ENCODE results near the gene PBLD.

DNA sequence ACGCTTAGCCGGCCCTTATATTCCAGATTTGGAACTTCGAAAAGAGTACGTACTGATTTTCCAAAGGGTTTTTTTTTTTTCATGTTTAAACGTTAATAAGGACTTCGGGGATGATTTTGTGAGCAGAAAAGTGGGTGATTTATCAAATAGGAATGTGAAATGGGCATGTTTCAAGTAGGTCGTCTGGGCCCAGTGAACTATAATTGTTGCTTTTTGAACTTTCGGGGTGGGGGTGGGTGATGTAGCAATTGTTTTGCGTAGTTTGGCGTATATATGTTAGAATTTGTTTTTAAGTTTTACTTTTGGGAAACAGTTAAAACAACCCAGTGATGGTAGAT, 299 bp upstream of the PBLD start:
- TF ChIP-seq, protein P1, sequence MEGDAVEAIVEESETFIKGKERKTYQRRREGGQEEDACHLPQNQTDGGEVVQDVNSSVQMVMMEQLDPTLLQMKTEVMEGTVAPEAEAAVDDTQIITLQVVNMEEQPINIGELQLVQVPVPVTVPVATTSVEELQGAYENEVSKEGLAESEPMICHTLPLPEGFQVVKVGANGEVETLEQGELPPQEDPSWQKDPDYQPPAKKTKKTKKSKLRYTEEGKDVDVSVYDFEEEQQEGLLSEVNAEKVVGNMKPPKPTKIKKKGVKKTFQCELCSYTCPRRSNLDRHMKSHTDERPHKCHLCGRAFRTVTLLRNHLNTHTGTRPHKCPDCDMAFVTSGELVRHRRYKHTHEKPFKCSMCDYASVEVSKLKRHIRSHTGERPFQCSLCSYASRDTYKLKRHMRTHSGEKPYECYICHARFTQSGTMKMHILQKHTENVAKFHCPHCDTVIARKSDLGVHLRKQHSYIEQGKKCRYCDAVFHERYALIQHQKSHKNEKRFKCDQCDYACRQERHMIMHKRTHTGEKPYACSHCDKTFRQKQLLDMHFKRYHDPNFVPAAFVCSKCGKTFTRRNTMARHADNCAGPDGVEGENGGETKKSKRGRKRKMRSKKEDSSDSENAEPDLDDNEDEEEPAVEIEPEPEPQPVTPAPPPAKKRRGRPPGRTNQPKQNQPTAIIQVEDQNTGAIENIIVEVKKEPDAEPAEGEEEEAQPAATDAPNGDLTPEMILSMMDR (IDR thresholded peaks at IDR 0.05; ENCODE audit: poor library complexity, severe bottlenecking): peak; percentile 21
- TF ChIP-seq, protein P2, sequence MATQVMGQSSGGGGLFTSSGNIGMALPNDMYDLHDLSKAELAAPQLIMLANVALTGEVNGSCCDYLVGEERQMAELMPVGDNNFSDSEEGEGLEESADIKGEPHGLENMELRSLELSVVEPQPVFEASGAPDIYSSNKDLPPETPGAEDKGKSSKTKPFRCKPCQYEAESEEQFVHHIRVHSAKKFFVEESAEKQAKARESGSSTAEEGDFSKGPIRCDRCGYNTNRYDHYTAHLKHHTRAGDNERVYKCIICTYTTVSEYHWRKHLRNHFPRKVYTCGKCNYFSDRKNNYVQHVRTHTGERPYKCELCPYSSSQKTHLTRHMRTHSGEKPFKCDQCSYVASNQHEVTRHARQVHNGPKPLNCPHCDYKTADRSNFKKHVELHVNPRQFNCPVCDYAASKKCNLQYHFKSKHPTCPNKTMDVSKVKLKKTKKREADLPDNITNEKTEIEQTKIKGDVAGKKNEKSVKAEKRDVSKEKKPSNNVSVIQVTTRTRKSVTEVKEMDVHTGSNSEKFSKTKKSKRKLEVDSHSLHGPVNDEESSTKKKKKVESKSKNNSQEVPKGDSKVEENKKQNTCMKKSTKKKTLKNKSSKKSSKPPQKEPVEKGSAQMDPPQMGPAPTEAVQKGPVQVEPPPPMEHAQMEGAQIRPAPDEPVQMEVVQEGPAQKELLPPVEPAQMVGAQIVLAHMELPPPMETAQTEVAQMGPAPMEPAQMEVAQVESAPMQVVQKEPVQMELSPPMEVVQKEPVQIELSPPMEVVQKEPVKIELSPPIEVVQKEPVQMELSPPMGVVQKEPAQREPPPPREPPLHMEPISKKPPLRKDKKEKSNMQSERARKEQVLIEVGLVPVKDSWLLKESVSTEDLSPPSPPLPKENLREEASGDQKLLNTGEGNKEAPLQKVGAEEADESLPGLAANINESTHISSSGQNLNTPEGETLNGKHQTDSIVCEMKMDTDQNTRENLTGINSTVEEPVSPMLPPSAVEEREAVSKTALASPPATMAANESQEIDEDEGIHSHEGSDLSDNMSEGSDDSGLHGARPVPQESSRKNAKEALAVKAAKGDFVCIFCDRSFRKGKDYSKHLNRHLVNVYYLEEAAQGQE (IDR thresholded peaks at IDR 0.05; ENCODE audit: borderline replicate concordance): no peak
- no peak for TF ChIP-seq TAF1 (IDR thresholded peaks at IDR 0.05; ENCODE audit: low read depth)
- TF ChIP-seq EZH2 (IDR thresholded peaks at IDR 0.05; ENCODE audit: borderline replicate concordance, insufficient read depth, low read length, poor library complexity, severe bottlenecking): no peak
- TF ChIP-seq EP300 (conservative IDR thresholded peaks at IDR 0.05; ENCODE audit: poor library complexity, severe bottlenecking): no peak
- TF ChIP-seq RAD21 (conservative IDR thresholded peaks at IDR 0.05): no peak
